M059J (cell line): ENCODE results near the gene OXCT2. TPM values are rescaled to one million over a fixed set of nuclear protein-coding genes. Genes with fewer than 3 reads are reported as not detected.

Source experiments
- DNase-seq: peaks from one replicate; pipeline ENCODE4 v3.0.0-alpha.2; 2012; ENCODE audit warnings: low read depth
- total RNA-seq: library from RNA; depleted of rRNA; stranded (reverse); fragments of >200 nt; shearing (Covaris generic); gene quantifications from 2 replicates; pipeline ENCODE4 v1.2.3, GENCODE V29; 2014

Gene OXCT2
- total RNA-seq, 1 experiment from 2014 or later: 0.30 TPM

- no peak for DNase-seq
Observed at GRCh38 chr1:39762550-39763540, 8.3 kb downstream of the OXCT2 start.

- DNase-seq: no peak
Observed at GRCh38 chr1:39761557-39762260, 9.4 kb downstream of the OXCT2 start.

GRCh38 chr1:39761016-39761415 is 10.1 kb downstream of the OXCT2 start:
- no peak for DNase-seq

- DNase-seq: no peak
Observed at GRCh38 chr1:39760074-39761008, 10.8 kb downstream of the OXCT2 start.

GRCh38 chr1:39759436-39759726 is 11.8 kb downstream of the OXCT2 start:
- DNase-seq: no peak

- DNase-seq: no peak
Observed at GRCh38 chr1:39758556-39759435, 12.4 kb downstream of the OXCT2 start.

- DNase-seq: no peak
Observed at GRCh38 chr1:39757501-39757900, 13.6 kb downstream of the OXCT2 start.

GRCh38 chr1:39755965-39756659 is 15.0 kb downstream of the OXCT2 start:
- DNase-seq: no peak

- DNase-seq: no peak
Observed at GRCh38 chr1:39754906-39755504, 16.1 kb downstream of the OXCT2 start.

GRCh38 chr1:39754026-39754570 is 17.1 kb downstream of the OXCT2 start:
- DNase-seq: no peak

GRCh38 chr1:39753132-39754025 is 17.8 kb downstream of the OXCT2 start:
- no peak for DNase-seq

- no peak for DNase-seq
Observed at GRCh38 chr1:39752703-39753102, 18.4 kb downstream of the OXCT2 start.

- no peak for DNase-seq
Observed at GRCh38 chr1:39751595-39751994, 19.6 kb downstream of the OXCT2 start.

GRCh38 chr1:39745016-39745670 is 26.0 kb downstream of the OXCT2 start:
- DNase-seq: no peak

- peak; percentile 86 for DNase-seq
Observed at GRCh38 chr1:39738622-39739366, 32.4 kb downstream of the OXCT2 start, which contains the start of gene PPIE. PPIE (plus strand) TSS chr1:39738882; CDS start chr1:39738901, 19 bp downstream.

- peak; percentile 73 for DNase-seq
Observed at GRCh38 chr1:39737546-39738169, 33.5 kb downstream of the OXCT2 start.

- DNase-seq: peak; percentile 90
Observed at GRCh38 chr1:39735731-39736130, 35.4 kb downstream of the OXCT2 start.
